Stimulated activated naive CD8-positive, alpha-beta T cell treated with anti-CD3 and anti-CD28 coated beads, Interleukin-15, Interleukin-2, amounts not matched to agents 100 U/mL and 50 U/mL, for 24 hours (primary cell): ENCODE results near the gene STAC.

Experiments
- ATAC-seq: fragments of 150-1000 bp; cut with Tn5 transposase; one replicate; pipeline ENCODE4 v1.10.0; 2021
- DNase-seq: peaks from one replicate; pipeline ENCODE4 v3.0.0; 2021

The STAC gene

GRCh38 chr3:36595511-36595910, 215.2 kb downstream of the STAC start:
- ATAC-seq = no peak
- DNase-seq = no peak

GRCh38 chr3:36596419-36596818, 216.1 kb downstream of the STAC start:
- DNase-seq (no peak), ATAC-seq (no peak)

- ATAC-seq (no peak), DNase-seq (no peak)
Observed at GRCh38 chr3:36597422-36597821, 217.1 kb downstream of the STAC start.
